K562 (cell line): ENCODE measurements around the gene STING1. TPM values are rescaled to one million over a fixed set of nuclear protein-coding genes. Genes with fewer than 3 reads are reported as not detected.

Experiments used
- CC2D1A ChIP-seq: fragments of 450-650 bp; IDR thresholded peaks from 2 replicates; pipeline ENCODE4 v1.6.1; 2017; ENCODE audit warnings: mild to moderate bottlenecking
- CHD1 ChIP-seq: fragments of 200-600 bp; sonication (generic); IDR thresholded peaks from one replicate; pipeline ENCODE4 v1.6.1; 2012; ENCODE audit warnings: mild to moderate bottlenecking, moderate library complexity, low read length, inconsistent platforms
- KLF6 ChIP-seq: fragments of 250-450 bp; sonication (Bioruptor Pico); IDR thresholded peaks from 2 replicates; pipeline ENCODE4 v1.4.0; 2020; ENCODE audit warnings: mild to moderate bottlenecking, moderate library complexity, borderline replicate concordance
- MYNN ChIP-seq, 2 experiments: sonication (generic); formaldehyde crosslinking in 1 of 2; IDR thresholded peaks; 2 replicates each; pipeline versions ENCODE4 v1.5.0 to v1.6.1; 2016 to 2020; ENCODE audit warnings: antibody characterized with exemption in 1 of 2, missing genetic modification reagents in 1 of 2
- NR4A1 ChIP-seq, 2 experiments: fragments of 250-450 bp in 1 of 2; fragments of 450-650 bp in 1 of 2; sonication (Bioruptor Pico) in 1 of 2; IDR thresholded peaks; 2 replicates each; pipeline versions ENCODE4 v1.4.0 to v1.6.1; 2016 to 2020; ENCODE audit warnings: mild to moderate bottlenecking in 2 of 2, missing compliant biosample characterization in 1 of 2, missing genetic modification characterization in 1 of 2, moderate library complexity in 1 of 2
- RBM17 ChIP-seq: fragments of 200-400 bp; formaldehyde crosslinking; IDR thresholded peaks from 2 replicates; pipeline ENCODE4 v1.6.1; 2017; ENCODE audit warnings: low read depth, mild to moderate bottlenecking, low read length, borderline replicate concordance
- TBP ChIP-seq: optimal IDR thresholded peaks from 2 replicates; pipeline ENCODE3; 2011; ENCODE audit warnings: low read depth, low read length, improper control_type of control experiment
- ZNF143 ChIP-seq: sonication (generic); formaldehyde crosslinking; IDR thresholded peaks from 2 replicates; pipeline ENCODE4 v1.9.0; 2022; ENCODE audit warnings: mild to moderate bottlenecking, missing genetic modification reagents
- polyA plus RNA-seq, 8 experiments: library from polyadenylated mRNA; depleted of rRNA in 4 of 8; stranded (reverse) in 5 of 8; unstranded in 3 of 8; fragments of >200 nt; fragmentation: Nextera tagmentation in 2 of 8; fragmentation: Illumina TruSeq in 1 of 8; extraction: Ambion mirVana in 2 of 8; extraction: Trizol in 1 of 8; gene quantifications; 2 replicates each; pipeline versions ENCODE4 v1.2.1 to v1.2.3, GENCODE V29; 2011 to 2014; ENCODE audit warnings: inconsistent platforms in 1 of 8, missing spikeins in 1 of 8
- total RNA-seq, 7 experiments: library from RNA; depleted of rRNA in 6 of 7; stranded (reverse); fragments of >200 nt in 6 of 7; fragmentation: Illumina TruSeq in 2 of 7; extraction: Trizol in 2 of 7; gene quantifications; 2 replicates each; pipeline versions ENCODE4 v1.2.1 to v1.2.3, GENCODE V29; 2011 to 2021; ENCODE audit warnings: low replicate concordance in 1 of 7
- TF ChIP-seq, protein P1 (sequence below): fragments of 450-650 bp; IDR thresholded peaks from 2 replicates; pipeline ENCODE4 v1.6.1; 2017; ENCODE audit warnings: antibody characterized with exemption, mild to moderate bottlenecking
- TF ChIP-seq, protein P2 (sequence below): sonication (generic); formaldehyde crosslinking; IDR thresholded peaks from 2 replicates; pipeline ENCODE4 v1.8.0; 2022; ENCODE audit warnings: mild to moderate bottlenecking, low read depth, missing genetic modification reagents
- TF ChIP-seq, protein P3 (sequence below): fragments of 200-800 bp; sonication (Bioruptor generic); IDR thresholded peaks from 2 replicates; pipeline ENCODE4 v1.6.1; 2017; ENCODE audit warnings: missing genetic modification characterization, missing compliant biosample characterization
- TF ChIP-seq, protein P4 (sequence below): fragments of 200-800 bp; sonication (Bioruptor generic); IDR thresholded peaks from 2 replicates; pipeline ENCODE4 v1.6.1; 2017; ENCODE audit warnings: missing genetic modification characterization, missing compliant biosample characterization
- TF ChIP-seq, protein P5 (sequence below): fragments of 450-650 bp; formaldehyde crosslinking; IDR thresholded peaks from 2 replicates; pipeline ENCODE4 v1.4.0; 2020; ENCODE audit warnings: mild to moderate bottlenecking, moderate library complexity

The STING1 gene
- total and polyA plus RNA-seq, 9 of the 15 experiments (the other 6 are each of a cell fraction or from before 2014, with no cell fraction given): 20.8 to 69.1 (median 44.7) TPM

DNA sequence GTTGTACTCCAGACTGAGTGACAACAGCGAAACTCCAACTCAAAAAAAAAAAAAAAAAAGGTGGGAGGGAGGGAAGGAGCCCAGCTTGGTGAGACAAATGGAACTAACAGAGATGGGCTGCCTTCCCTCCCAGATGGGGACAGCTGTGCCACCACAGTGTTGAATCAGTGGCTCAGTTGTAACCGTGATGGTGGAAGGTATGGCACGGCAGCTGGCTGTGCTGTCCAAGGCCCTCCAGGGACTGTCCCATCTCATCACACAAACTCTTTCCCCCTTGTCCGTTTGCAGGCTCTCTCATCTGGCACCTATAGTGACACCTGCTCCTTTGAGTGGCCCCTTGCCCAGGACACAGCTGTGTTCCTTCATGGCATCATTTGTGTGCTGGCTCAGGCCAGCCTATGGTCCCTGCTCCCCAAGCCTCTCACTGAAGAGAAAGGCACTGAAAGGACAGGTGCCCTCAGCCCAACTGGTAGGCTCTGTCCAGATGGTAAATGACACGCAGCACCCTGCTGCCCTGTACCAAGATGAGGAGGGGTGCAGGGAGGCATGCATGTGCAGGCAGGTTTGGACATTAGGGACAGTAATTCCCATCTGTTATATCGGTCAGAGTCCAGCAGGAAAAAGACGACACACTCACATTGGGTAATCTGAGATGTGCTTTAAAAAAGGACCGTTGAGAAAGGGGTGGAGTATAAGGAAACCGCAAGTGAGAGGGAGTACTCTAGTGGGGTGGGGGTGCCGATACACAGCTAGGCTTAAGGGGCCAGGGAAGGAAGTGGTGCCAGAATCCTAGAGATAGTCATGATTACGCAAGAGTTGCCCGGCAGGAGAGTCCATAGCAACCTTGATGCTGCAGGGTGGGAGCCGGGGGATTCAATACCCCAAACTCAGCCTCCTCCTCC is 7.4 kb downstream of the STING1 start (continued):
- TF ChIP-seq, protein P1, sequence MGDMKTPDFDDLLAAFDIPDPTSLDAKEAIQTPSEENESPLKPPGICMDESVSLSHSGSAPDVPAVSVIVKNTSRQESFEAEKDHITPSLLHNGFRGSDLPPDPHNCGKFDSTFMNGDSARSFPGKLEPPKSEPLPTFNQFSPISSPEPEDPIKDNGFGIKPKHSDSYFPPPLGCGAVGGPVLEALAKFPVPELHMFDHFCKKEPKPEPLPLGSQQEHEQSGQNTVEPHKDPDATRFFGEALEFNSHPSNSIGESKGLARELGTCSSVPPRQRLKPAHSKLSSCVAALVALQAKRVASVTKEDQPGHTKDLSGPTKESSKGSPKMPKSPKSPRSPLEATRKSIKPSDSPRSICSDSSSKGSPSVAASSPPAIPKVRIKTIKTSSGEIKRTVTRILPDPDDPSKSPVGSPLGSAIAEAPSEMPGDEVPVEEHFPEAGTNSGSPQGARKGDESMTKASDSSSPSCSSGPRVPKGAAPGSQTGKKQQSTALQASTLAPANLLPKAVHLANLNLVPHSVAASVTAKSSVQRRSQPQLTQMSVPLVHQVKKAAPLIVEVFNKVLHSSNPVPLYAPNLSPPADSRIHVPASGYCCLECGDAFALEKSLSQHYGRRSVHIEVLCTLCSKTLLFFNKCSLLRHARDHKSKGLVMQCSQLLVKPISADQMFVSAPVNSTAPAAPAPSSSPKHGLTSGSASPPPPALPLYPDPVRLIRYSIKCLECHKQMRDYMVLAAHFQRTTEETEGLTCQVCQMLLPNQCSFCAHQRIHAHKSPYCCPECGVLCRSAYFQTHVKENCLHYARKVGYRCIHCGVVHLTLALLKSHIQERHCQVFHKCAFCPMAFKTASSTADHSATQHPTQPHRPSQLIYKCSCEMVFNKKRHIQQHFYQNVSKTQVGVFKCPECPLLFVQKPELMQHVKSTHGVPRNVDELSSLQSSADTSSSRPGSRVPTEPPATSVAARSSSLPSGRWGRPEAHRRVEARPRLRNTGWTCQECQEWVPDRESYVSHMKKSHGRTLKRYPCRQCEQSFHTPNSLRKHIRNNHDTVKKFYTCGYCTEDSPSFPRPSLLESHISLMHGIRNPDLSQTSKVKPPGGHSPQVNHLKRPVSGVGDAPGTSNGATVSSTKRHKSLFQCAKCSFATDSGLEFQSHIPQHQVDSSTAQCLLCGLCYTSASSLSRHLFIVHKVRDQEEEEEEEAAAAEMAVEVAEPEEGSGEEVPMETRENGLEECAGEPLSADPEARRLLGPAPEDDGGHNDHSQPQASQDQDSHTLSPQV: peak; percentile 82; the same call in 1 of the 2 replicates
- no peak for TF ChIP-seq NR4A1 (CRISPR knock-in tag; IDR thresholded peaks at IDR 0.05)
- 0 out of 2 replicates have a peak, but pooled peaks have one; percentile 47 for TF ChIP-seq NR4A1 (tag; IDR thresholded peaks at IDR 0.05)
- TF ChIP-seq CHD1: no peak
- TF ChIP-seq, protein P2, sequence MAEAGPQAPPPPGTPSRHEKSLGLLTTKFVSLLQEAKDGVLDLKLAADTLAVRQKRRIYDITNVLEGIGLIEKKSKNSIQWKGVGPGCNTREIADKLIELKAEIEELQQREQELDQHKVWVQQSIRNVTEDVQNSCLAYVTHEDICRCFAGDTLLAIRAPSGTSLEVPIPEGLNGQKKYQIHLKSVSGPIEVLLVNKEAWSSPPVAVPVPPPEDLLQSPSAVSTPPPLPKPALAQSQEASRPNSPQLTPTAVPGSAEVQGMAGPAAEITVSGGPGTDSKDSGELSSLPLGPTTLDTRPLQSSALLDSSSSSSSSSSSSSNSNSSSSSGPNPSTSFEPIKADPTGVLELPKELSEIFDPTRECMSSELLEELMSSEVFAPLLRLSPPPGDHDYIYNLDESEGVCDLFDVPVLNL (CRISPR knock-in tag): no peak
- TF ChIP-seq, protein P3, sequence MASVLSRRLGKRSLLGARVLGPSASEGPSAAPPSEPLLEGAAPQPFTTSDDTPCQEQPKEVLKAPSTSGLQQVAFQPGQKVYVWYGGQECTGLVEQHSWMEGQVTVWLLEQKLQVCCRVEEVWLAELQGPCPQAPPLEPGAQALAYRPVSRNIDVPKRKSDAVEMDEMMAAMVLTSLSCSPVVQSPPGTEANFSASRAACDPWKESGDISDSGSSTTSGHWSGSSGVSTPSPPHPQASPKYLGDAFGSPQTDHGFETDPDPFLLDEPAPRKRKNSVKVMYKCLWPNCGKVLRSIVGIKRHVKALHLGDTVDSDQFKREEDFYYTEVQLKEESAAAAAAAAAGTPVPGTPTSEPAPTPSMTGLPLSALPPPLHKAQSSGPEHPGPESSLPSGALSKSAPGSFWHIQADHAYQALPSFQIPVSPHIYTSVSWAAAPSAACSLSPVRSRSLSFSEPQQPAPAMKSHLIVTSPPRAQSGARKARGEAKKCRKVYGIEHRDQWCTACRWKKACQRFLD (CRISPR knock-in tag): peak; percentile 60
- TF ChIP-seq TBP: peak; percentile 64
- TF ChIP-seq KLF6 (CRISPR knock-in tag): 0 out of 2 replicates have a peak, but pooled peaks have one; percentile 18
- peak; percentile 92; the same call in 1 of the 2 replicates for TF ChIP-seq CC2D1A
- TF ChIP-seq RBM17: no peak
- TF ChIP-seq, protein P4, sequence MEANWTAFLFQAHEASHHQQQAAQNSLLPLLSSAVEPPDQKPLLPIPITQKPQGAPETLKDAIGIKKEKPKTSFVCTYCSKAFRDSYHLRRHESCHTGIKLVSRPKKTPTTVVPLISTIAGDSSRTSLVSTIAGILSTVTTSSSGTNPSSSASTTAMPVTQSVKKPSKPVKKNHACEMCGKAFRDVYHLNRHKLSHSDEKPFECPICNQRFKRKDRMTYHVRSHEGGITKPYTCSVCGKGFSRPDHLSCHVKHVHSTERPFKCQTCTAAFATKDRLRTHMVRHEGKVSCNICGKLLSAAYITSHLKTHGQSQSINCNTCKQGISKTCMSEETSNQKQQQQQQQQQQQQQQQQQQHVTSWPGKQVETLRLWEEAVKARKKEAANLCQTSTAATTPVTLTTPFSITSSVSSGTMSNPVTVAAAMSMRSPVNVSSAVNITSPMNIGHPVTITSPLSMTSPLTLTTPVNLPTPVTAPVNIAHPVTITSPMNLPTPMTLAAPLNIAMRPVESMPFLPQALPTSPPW: peak; percentile 88
- TF ChIP-seq MYNN (IDR thresholded peaks at IDR 0.05): 0 out of 2 replicates have a peak, but pooled peaks have one; percentile 47
- TF ChIP-seq MYNN (CRISPR knock-in tag; IDR thresholded peaks at IDR 0.05): no peak
- no peak for TF ChIP-seq ZNF143 (CRISPR knock-in tag)
- TF ChIP-seq, protein P5, sequence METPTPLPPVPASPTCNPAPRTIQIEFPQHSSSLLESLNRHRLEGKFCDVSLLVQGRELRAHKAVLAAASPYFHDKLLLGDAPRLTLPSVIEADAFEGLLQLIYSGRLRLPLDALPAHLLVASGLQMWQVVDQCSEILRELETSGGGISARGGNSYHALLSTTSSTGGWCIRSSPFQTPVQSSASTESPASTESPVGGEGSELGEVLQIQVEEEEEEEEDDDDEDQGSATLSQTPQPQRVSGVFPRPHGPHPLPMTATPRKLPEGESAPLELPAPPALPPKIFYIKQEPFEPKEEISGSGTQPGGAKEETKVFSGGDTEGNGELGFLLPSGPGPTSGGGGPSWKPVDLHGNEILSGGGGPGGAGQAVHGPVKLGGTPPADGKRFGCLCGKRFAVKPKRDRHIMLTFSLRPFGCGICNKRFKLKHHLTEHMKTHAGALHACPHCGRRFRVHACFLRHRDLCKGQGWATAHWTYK (CRISPR knock-in tag): peak; percentile 78; the same call in 1 of the 2 replicates
